Femur (tissue), 1 donor: ENCODE data around the gene COL28A1.

Experiments used
- DNase-seq: peaks from one replicate; pipeline ENCODE4 v3.0.0-alpha.2; 2017

Gene COL28A1

DNA sequence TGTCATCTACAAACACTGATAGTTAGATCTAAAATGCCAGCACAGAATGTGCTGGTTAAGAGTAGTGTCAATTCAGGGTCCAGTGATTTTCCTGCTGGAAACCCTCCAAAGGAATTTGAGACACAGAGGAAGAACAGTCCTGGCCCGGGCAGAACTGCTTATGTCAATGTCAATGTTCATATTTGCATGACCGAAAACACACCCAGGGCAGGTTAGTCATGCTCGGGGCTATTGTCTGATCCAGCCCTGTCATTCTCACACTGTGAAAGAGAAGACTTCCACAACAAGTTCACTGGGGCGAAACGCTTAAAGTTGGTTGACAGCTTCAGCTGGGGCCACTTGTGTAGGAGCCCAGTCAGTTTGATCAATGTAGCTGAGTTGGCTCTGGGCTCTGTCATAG lies 214.0 kb downstream of the COL28A1 start:
- DNase-seq: no peak

DNA sequence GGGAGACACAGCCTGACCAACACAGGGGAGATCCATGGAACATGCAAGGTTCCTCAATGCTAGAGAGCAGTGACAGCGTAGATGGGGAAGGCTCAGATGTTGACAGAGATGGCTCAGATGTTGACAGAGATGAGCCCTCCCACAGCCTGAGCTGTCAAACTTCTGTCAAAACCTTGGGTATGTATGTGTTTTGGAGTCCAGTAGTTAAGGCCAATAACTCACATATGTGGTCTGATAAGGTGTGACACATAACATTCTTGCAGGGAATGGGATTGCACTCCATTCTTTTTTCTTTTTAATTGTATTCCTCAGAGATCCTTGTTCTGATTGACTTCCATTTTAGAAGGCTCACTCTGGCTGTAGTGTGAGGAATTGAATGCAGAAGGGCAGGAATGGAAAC lies 217.1 kb downstream of the COL28A1 start:
- DNase-seq: no peak

DNA sequence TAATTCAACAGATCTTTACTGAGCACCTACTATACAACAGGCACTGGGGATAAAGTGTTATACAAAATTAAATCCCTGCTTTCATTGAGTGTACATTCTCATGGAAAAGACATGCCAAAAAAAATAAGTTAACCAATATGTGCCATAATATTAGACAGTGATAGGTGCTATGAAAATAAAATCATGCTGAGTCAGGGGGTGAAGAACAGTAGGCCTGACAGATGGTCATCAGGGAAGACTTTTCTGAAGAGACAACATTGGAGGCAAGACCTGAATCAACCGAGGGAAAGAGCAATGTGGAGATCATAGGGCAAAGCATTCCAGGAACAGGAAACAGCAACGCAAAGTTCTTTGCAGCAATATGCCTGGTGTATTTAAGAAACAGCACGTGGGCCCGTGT lies 217.8 kb downstream of the COL28A1 start:
- no peak for DNase-seq

DNA sequence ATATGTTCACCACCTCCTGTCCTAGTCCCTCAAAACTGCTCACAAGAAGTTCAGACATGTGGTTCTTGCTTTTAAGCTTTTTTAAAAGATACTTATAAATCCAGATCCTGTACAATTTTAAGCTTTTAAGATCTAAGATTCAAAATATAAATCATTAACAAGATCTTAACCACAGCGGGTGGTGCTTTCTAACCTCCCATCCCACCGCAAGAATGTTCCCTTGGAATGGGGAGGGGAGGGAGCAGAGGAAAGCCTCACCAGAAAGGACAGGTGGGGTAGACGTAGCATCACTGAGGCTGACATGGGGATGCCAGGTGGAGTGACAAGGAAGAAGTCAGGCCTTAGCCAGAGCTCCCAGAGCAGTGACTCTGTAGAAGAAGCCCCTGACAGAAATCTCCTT lies 219.8 kb downstream of the COL28A1 start:
- DNase-seq: no peak

DNA sequence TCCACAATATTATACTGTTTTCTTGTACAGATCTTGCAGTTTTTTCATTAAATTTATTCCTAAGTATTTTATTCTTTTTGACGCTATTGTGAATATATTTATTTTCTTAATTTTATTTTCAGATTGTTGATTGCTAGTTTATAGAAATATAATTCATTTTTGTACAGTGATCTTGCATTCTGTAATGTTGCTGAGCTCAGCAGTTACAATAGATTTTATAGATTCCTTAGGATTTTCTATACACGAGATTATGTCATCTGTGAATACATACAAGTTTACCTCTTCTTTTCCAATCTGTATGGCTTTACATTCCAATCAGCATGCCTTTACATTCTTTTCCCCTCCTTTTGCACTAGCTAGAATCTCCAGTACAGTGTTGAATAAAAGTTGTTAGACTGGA lies 223.3 kb downstream of the COL28A1 start:
- no peak for DNase-seq

DNA sequence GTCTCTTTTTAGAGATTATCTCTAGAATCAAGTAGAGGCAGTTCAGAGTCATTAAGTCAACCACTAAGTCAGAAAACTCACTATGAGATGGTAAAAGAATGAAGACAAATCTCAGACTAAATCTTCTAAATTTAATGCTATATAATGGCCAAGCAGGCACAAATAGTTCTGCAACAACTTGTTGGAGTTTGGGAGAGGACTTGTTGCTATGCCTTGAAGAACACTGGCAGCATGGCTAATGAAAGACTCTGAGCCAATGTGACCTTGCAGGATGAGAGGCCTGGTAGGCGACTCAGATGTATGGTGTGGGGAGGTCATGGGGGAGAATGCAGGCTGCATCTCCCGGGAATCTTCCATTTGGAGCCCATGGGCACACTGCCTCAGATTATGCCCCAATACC lies 224.7 kb downstream of the COL28A1 start:
- DNase-seq: no peak

DNA sequence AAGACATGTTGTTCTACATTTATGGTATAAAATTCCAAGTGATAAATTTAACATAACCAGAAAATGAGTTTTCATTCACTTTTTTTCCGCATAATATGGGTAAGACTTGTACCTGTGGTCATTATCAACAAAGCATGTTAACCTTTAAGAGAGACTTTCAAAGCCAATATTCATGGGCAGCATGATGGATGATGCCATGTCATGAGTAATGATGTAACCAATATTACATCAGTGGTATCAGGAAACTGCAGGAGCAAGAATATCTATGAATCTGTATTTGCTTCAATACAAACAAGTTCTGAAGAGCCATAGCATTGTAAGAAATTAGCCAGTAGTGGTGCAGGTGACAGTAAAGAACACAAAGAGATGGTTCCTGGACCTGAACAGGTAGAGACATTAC lies 226.5 kb downstream of the COL28A1 start:
- no peak for DNase-seq
